Prostate gland (tissue), 2 donors: Measurements from ENCODE around the gene ENDOV.
A peak's percentile ranks its signal among the peaks of the same experiment; 100 is the strongest.

Experiments used
- CTCF ChIP-seq, 4 experiments: fragments of 200-600 bp in 2 of 4; fragments of 450-650 bp in 2 of 4; sonication (generic) in 2 of 4; IDR thresholded peaks; 1 replicate in 3 of 4; 2 replicates in 1 of 4; pipeline ENCODE4 v1.5.1; 2016 to 2019; ENCODE audit warnings: antibody characterized with exemption in 4 of 4, mild to moderate bottlenecking in 2 of 4, moderate library complexity in 2 of 4
- POLR2A ChIP-seq: fragments of 450-650 bp; IDR thresholded peaks from one replicate; pipeline ENCODE4 v1.6.1; 2016; ENCODE audit warnings: antibody characterized with exemption, mild to moderate bottlenecking
- POLR2AphosphoS5 ChIP-seq: sonication (generic); formaldehyde crosslinking; IDR thresholded peaks from one replicate; pipeline ENCODE4 v1.6.1; 2017; ENCODE audit warnings: antibody characterized with exemption

GRCh38 chr17:80454557-80455335 lies 39.8 kb downstream of the ENDOV start:
- TF ChIP-seq CTCF (IDR thresholded peaks at IDR 0.05) (peak in 2 of 4 experiments; percentile 20 to 22), POLR2AphosphoS5 (peak; percentile 86), POLR2A (peak; percentile 74)
